Stimulated activated naive CD4-positive, alpha-beta T cell (primary cell): ENCODE results near the gene CUBN.

Experiments
- DNase-seq, 6 experiments: peaks; one replicate each; lab custom pipeline; 2025; lab: John Stamatoyannopoulos, UW

Gene CUBN

GRCh38 chr10:17067376-17068264 lies 62.0 kb downstream of the CUBN start:
- no peak for DNase-seq

GRCh38 chr10:17066807-17067206 lies 62.8 kb downstream of the CUBN start:
- no peak for DNase-seq

DNA sequence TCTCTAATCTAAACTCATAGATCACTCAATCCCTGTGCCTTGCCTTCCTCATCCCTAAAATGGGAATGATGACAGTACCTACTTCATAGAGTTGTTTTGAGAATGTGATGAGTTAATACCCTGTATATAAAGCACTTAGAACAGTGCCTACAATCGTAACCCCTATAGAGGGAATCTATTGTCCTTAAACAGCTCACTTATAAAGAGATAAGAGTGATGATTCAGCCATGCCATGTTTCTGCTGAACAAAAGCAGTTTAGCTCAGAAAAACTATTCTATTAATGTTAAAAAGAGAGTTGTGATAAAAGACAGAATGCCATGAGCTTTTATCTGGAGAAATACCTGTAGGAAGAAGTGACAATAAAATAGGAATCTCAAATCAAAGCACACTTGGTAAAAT lies 63.6 kb downstream of the CUBN start:
- no peak for DNase-seq

DNA sequence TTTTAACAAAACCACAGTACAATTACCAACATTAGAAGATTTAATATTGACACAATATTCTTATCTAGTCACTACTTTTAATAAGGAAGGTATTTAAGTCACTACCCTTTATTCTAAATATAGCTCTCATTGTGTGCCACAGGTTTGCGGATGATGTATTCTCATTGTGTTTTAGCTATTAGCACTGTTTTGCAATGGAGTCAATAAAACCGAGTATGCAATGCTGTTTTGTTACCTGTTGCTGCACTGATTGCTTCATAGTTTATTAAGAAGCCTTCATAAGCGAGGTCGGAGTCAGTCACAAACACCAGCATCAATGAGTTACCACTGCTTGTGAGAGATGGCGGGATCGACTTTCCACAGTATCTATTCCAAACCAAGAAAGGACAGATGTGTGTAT lies 64.3 kb downstream of the CUBN start:
- no peak for DNase-seq

- DNase-seq = no peak
Observed at GRCh38 chr10:17064435-17064834, 65.2 kb downstream of the CUBN start.

DNA sequence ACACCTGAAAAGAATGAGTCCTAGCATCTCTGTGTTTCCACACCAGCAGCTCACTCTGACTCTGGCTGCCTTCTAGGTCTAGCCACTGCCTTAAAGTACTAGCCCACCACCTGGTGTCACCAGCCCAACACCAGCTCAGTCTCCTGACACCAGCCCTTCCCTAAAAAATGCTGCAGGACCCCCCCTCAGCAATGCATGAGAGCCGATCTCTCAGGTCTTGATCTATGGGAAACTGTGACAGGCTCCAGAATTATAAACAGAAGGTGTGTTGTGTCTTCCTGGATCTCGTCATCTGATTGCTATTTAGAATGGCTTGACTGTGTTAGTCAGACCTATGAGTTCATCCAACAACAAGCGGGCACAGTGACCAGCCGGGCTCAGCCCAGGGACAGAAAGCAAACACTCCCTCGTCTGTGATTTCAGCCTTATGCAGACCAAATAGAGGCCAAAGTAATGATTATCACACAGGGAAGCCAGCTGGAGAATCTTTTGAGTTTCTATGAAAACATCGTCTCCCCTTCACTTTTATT lies 66.6 kb downstream of the CUBN start:
- no peak for DNase-seq

- no peak for DNase-seq
Observed at GRCh38 chr10:17062493-17062892, 67.1 kb downstream of the CUBN start.

DNA sequence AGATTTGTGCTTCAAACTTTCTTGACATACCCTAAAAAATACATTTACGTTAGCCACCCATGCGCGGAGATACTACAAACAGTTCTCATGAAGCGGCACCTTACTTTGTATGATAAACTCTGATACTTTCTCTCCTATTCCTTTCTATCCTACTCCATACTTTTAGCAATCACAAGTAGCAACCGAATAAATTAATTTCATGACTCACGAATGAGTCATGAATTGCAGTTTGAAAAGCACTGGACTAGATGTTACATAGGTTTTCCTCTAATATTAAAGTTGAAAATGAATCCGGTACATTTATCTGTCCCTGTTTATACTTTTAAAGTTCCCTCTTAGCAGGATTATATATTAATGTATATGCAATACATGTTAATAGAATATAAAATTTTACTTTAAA lies 67.6 kb downstream of the CUBN start:
- no peak for DNase-seq

GRCh38 chr10:17061418-17061817 lies 68.2 kb downstream of the CUBN start:
- DNase-seq = no peak

DNA sequence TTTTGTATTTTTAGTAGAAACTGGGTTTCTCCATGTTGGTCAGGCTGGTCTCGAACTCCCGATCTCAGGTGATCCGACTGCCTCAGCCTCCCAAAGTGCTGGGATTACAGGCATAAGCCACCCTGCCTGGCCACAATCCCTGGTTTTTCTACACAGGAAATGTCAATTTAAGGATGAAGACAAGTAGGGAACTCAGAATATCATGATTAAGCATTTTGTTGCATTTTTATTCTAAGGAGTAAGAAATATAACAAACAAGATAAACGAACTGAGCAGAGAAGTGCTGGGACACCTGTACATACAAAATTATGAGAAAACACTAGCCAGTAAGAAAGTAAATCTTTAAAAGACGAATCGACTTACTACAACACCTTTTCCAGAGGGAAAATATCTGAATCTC lies 69.3 kb downstream of the CUBN start:
- DNase-seq = no peak

GRCh38 chr10:17059197-17059688 lies 70.4 kb downstream of the CUBN start:
- no peak for DNase-seq

GRCh38 chr10:17058093-17058492 lies 71.5 kb downstream of the CUBN start:
- DNase-seq = no peak

DNA sequence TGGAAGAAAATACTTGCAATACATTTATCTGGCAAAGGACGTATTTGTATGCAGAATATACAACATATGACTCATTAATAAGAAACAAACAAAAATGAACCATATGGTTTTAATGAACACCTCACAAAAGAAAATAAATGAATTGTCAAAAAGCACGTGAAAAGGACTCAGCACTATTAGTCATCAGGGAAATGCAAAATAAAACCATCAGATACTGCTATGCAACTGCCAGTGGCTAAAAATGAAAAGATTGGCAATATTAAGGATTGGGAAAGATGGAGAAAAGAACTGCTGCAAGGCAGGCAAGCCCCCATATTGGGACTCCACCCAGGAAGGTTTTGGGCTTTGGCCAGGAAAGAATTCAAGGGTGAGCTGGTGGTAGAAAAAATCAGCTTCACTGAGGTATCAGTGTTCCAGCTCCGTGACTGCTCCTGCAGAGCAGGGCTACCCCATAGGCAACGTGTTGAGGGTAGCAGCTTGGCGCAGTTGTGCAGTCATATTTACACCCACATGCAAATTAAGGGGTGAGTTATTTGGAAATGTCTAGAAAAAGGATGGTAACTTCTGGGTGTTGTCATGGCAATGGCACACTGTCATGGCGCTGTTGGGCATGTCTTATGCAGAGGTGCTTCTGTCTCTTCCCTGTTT lies 72.7 kb downstream of the CUBN start:
- no peak for DNase-seq

DNA sequence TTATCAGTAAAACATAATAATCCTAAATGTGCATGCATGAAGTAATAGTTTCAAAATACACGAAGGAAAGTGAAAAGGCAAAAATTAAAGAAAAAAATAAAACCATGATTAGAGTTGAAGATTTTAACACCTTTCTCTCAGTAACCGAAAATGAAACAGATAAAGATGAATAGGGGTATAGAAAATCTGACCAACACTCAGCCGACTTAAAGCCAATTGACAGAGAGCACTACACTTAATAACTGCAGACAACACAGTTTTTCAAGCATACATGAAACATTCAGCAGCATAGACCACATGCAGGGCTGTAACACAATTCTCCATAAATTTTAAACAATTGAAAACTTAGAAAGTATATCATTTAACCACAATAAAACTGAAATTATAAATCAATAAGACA lies 76.1 kb downstream of the CUBN start:
- no peak for DNase-seq

DNA sequence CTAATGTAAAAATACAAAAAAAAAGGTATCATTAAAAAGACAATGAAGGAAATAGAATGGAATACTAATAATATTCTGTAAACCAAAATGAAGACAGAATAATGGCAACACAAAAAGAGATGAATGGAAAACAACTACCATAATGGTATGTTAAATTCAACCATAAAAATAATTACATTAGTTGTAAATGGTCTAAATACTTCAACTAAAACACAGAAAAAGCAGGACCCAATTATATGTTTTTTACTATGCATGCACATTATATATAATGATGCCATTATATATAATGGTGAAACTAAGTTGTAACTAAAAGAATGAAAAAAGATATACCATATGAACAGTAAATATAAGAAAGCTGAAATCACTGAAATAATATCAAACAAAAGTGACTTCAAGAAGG lies 76.5 kb downstream of the CUBN start:
- DNase-seq = no peak

DNA sequence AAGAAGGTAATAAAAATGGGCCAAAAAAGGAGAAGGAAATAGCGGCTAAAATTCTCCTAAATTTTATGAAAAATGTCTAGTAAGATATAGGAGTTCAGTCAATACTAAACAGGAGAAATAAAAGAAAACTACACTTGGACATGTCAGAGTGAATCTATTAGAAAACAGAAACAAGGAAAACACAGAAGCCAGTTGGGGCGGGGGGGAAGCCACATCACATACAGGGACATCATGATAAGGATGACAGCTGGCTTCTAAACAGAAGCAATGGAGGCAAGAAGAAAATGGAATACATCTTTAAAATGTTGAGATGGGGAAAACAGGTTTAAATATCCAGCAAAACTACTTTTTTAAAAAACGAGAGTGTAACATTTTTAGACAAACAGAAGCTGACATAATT lies 77.8 kb downstream of the CUBN start:
- DNase-seq = no peak

DNA sequence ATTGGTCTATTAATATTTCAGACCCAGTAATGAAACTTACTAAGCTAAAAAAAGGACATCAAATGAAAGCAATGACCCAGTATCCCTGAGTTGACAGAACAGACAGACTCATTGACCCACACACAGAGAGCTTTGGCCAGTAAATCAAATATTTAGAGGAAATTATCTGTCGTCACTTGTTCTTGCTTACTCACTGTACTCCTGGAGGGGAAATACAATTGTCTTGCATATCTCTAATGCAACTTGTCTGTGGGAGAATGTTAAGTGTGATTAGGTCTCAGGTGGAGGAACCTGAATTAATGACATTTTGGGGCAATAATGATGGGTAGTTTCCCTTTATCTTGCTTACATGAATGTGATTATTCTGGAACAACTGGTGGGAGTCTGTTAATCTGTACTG lies 80.4 kb downstream of the CUBN start:
- DNase-seq = no peak

DNA sequence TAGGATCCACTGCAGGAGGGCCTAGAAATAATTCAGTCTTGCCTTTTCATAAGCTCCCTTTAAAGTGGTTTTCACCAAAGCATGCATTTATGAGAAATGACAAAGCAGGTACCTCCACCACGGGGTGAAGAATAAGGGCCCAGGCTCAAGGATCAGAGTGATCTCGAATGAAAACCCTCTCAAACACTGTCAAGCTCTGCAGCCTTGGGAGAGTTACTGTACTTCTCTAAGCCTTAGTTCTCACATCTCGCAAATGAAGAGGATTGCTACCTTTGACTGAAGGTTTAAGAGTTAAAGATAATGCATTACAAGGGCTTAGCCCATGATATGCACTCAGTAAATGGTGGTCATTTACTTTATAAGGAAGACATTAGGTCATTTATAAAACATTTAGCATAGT lies 81.7 kb downstream of the CUBN start:
- no peak for DNase-seq

DNA sequence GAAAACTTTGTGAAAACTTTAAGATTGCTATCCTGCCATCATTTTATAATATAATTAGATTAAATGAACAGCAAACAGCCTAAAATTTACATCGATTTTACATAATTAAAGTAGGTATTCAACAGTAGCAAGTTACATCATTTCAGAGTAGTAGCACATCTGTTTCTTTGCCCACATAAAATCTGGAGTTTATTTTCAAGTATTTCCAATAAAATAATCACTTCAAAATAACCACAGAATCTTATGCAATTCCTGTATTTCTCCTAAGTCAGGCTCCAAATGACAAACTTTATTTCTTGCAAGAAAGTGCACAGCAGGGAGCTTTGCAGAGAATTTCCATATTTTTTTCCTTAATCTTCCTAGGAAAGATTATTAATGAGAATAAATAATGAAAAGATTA lies 82.6 kb downstream of the CUBN start:
- DNase-seq = no peak

DNA sequence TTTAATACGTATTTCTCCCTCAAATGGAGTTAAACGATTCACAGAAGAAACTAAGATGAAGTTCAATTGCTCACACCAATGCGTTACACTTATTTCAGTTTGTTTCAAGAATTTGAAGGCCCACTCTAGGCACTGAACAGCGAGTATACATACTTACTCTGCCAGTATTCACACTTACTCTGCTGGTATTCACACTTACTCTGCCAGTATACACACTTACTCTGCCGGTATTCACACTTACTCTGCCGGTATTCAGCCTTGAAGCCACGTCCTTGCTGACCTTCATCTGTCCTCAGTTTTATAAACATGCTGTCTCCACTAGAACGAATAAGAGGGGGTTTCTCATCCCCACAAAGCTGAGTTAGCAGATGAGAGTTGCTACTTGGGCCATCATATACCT lies 86.0 kb downstream of the CUBN start:
- no peak for DNase-seq

GRCh38 chr10:17041626-17042520 lies 87.7 kb downstream of the CUBN start:
- no peak for DNase-seq

- no peak for DNase-seq
Observed at GRCh38 chr10:17038627-17039026, 91.0 kb downstream of the CUBN start.
